Stomach smooth muscle (tissue), 2 donors: Measurements from ENCODE around the gene PBX2.
A peak's percentile ranks its signal among the peaks of the same experiment; 100 is the strongest.

ENCODE experiments used
- H3K27ac ChIP-seq: one replicate; pipeline ENCODE4 v1.7.0; 2013; ENCODE audit warnings: mild to moderate bottlenecking, low read length, inconsistent platforms
- H3K27me3 ChIP-seq, 2 donors: one replicate each; pipeline ENCODE4 v1.7.0; 2013; ENCODE audit warnings: low read length in 2 of 2; ENCODE audit not compliant: insufficient read depth in 2 of 2, control insufficient read depth in 1 of 2
- H3K36me3 ChIP-seq, 2 donors: one replicate each; pipeline ENCODE4 v1.7.0; 2013; ENCODE audit warnings: low read length in 2 of 2; ENCODE audit not compliant: control insufficient read depth in 2 of 2, insufficient read depth in 2 of 2
- H3K4me1 ChIP-seq: one replicate; pipeline ENCODE4 v1.7.0; 2013; ENCODE audit warnings: low read length; ENCODE audit not compliant: control insufficient read depth, insufficient read depth
- H3K4me3 ChIP-seq, 2 donors: one replicate each; pipeline ENCODE4 v1.7.0; 2013; ENCODE audit warnings: low read length in 2 of 2
- H3K9ac ChIP-seq, 2 donors: one replicate each; pipeline ENCODE4 v1.7.0; 2013; ENCODE audit warnings: low read length in 2 of 2, mild to moderate bottlenecking in 1 of 2
- H3K9me3 ChIP-seq, 2 donors: one replicate each; pipeline ENCODE4 v1.7.0; 2013; ENCODE audit warnings: low read length in 2 of 2; ENCODE audit not compliant: control insufficient read depth in 2 of 2
- donor health status: healthy.
- donor health status: Pancreatic carcinoma.

Gene PBX2

DNA sequence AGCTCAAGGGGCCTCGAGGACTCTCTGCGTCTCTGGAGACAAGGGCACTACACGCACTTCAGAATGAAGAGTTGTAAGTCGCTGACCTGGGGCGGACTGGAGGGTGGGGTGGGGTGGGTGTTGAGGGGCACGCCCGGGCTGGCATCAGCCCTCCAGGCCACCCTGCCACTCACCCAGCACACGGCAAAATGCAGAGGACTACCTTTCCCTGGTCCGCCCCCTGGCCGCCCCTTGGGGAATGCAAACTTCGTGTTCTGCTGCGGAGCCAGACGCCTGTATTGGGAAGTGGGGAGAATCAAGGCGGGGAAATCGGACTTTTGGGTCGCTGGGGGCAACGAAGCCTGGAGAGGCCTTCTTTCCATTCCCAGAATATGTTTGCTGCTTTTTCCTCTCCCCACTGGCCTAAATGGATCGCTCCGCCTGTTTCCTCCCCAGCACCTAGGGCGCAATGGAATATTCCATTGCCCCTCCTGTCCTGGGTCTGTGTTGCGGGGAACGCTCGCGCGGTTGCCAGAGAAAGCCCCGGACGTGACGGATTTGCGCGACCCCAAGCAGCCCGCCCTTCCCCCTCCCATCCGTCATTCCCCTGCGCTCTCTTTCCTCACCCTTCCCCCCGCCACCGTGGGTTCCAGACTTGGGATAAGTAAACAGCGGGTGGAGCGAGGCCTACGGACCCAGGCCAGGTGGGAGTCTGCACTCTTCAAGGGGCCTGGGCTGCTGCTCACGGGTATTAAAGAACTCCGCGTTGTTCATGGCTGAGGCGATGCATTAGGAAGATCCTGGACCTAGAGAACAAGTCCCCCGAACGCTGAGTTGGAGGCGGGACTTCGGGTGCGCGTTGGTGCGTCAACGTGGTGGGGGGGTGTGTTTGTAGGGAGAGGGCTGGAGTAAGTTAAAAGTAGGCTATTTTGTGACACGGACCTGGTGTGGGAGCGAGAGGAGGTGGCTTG, 36.2 kb downstream of the PBX2 start, which contains the start of gene PPT2:
Gene PPT2, plus strand, starts transcription at position 578 of the 950 bp plus-strand sequence. CDS start 454 bp downstream, outside the sequence.
- peaks cover 53% of the 10 kb centered on the region for H3K4me1 ChIP-seq
- peak within 1 kb of the TSS; percentile 92 for H3K27ac ChIP-seq
- H3K27me3 ChIP-seq, result no peaks in the 10 kb centered on the region
- peak within 1 kb of the TSS; percentile 69 to 89 for H3K9ac ChIP-seq
- H3K4me3 ChIP-seq, result peak within 1 kb of the TSS; percentile 74 to 96
- H3K9me3 ChIP-seq, result no peaks in the 10 kb centered on the region
- H3K36me3 ChIP-seq, result peaks cover 20 to 30% of the 10 kb centered on the region in 2 donors

- H3K4me1 ChIP-seq, result peaks cover 53% of the 10 kb centered on the region
- peak overlapping the region; percentile 92 for H3K27ac ChIP-seq
- no peaks in the 10 kb centered on the region for H3K9me3 ChIP-seq
- H3K4me3 ChIP-seq, result peak overlapping the region; percentile 74 to 96
- peaks cover 12 to 22% of the 10 kb centered on the region in 2 donors for H3K36me3 ChIP-seq
- H3K9ac ChIP-seq, result peak overlapping the region; percentile 69 to 89
- no peaks in the 10 kb centered on the region for H3K27me3 ChIP-seq
Measured at GRCh38 chr6:32152769-32153563, 37.0 kb downstream of the PBX2 start.

DNA sequence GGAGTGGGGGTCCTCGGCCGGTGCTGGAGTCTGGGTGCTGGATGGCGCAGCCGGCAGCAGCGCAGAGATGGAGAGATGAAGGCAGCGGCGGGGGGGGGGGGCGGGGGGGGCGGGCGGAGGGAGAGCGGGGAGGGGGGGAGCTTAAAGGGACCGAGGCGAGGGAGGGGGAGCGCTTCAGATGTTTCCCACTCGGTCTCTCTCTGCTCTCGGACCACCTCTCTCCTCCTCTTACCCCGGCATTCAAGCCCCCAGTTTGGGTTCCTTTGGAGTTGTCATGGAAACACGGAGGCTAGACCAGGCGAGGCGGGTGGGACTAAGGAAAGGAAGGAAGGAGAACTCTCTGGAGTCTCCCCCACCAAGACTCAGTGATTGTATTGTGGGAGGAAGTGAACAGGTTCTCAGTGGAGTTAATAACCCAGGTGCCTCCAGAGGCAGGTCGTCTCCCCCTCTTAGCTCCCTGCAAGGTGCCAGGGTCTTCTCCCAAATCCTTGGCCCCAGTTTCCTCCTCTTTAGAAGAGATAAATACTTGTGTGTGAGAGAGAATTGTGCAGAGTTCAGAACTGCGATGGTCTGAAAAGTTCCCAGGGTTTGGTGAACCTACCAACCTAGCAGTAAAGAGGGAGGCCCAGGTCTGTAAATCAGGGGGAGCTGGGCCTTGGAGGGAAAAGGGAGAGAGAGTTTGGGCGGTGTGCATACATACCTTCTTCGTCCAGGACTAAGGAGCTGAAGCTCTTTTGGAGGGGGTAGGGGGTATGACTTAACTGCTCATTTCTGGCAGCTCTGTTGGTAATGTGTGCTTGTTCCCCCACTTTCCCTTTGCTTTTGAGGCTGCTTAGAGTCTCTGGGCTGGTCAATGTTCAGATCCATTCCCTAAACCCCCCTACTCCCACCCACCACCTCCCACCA, 37.9 kb downstream of the PBX2 start, which contains the start of gene PRRT1:
Gene PRRT1, minus strand, starts transcription at position 77 of the 906 bp plus-strand sequence. CDS start 112 bp downstream, outside the sequence.
- Histone ChIP-seq H3K4me3 (peak within 1 kb of the TSS; percentile 90 to 96), H3K36me3 (peaks cover 6 to 16% of the 10 kb centered on the region in 2 donors), H3K4me1 (peaks cover 53% of the 10 kb centered on the region), H3K9me3 (no peaks in the 10 kb centered on the region), H3K9ac (peak within 1 kb of the TSS; percentile 78 to 89), H3K27me3 (no peaks in the 10 kb centered on the region), H3K27ac (peak within 1 kb of the TSS; percentile 92)

DNA sequence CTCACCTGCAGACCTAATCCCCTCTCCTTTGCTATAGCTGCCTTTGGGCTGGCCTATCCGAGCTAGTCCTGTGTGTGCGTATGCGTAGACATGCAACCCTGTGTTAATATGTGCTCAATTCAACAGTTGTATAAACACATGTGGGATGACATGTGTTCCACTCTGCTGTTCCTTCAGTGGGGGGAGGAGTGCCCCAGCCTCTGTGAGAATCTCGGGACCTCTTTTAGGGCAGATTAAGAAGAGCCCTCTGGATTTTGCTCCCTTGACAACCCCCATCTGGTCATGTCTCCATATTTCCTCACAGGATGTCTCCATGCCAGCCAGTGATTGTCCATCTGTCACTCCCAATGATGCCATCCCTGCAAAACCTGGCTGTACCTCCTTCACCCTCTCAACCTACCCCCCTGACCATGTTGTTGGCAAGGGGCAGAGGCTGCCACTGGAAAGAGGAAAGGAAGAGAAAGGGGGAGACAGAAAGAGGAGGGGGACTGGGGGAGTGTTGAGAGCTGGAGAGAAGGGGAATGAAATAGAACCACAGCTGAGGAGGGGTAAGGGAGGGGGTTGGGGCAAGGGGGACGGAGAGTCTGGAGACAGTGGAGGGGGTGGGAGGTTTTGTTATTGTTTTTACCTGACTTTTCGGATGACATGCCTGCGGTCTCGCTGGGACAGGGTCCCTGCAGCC, 38.7 kb downstream of the PBX2 start:
- Histone ChIP-seq H3K27me3 (no peaks in the 10 kb centered on the region), H3K9ac (peak overlapping the region; percentile 51 to 78), H3K4me3 (peak overlapping the region; percentile 90 to 96), H3K36me3 (peaks cover 3 to 10% of the 10 kb centered on the region in 2 donors), H3K9me3 (no peaks in the 10 kb centered on the region), H3K4me1 (peaks cover 53% of the 10 kb centered on the region), H3K27ac (peak overlapping the region; percentile 24)

DNA sequence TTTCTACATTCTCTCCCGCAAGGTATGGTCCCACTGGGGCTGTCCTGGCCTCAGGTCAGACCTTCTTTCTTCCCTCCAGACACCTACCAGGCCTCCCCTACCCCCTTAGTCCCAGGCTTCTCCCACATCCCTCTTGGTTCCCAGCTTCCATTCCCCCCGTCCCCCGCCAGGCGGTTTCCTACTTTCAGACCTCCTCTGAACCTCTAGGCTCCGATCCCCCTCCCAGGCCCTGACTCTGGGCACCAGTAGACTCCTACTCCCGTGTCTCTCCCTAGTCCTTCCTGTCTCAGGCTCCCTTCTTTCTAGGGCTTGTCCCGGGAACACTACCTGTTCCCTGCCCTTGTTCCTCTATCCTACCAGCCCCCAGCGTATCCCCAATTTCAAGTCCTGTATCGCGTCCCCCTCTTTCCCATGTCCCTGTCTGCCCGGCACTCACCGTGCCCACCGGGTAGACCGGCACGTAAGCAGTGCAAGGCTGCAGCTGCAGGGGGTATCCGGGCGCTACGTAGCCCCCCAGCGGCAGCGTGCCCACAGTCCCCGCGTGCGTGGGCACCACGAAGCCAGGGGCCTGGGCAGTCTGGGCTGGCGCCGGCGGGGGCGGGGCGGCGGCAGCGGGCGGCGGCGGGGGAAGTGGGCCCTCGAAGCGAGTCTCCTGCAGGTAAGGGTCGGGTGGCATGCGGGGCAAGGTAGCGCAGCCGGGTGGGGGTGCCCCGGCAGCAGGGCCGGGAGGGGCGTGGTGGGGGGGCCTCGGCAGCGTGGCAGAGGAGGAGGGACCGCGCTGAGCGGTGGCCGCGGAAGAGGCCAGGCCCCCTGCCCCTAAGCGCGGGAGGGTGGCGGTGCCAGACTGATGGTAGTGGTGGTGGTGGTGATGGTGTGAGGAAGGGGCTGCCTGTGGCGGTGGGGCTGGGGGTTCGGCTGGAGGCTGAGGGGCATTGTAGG, 39.8 kb downstream of the PBX2 start:
- Histone ChIP-seq H3K36me3 (peaks cover 3 to 5% of the 10 kb centered on the region in 2 donors), H3K9ac (peak overlapping the region in 1 of 2 donors; percentile 22), H3K4me1 (peaks cover 47% of the 10 kb centered on the region), H3K4me3 (peak overlapping the region; percentile 90 to 96), H3K27ac (no peak overlapping the region), H3K9me3 (no peaks in the 10 kb centered on the region), H3K27me3 (no peaks in the 10 kb centered on the region)

DNA sequence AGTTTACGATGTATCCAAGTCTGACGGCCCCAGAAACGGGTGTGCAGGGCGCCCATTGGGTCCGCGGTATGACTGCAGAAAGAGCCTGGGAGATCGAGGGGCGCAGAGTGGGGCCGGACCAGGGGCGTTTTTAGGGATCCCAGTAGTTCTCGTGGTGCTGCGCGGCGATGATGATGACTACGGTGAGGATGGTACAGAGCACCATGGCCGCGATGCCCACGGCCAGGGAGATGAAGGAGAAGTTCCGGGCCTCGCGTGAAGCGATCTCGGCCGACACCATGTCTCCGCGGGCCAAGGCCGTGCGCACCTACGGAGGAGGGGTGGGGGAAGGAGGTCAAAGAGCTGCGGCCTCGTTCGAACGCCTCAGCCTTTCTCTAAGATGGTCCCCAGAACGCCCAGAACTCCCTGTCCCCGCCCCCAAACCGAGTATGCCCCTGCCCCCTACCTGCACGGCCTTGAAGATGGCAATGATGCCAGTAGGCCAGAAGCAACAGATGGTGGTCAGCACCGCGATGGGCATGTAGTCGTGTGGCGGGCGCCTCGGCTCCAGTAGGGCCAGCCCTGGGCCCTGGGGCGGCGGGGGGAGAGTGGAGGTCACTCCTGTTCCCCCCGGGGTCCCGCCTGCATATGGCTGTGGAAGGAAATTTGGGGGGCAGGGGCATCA, 40.8 kb downstream of the PBX2 start:
- Histone ChIP-seq H3K36me3 (peaks cover 3 to 5% of the 10 kb centered on the region in 2 donors), H3K9ac (no peak overlapping the region), H3K4me3 (no peak overlapping the region), H3K4me1 (peaks cover 38% of the 10 kb centered on the region), H3K27me3 (no peaks in the 10 kb centered on the region), H3K27ac (no peak overlapping the region), H3K9me3 (no peaks in the 10 kb centered on the region)

- H3K36me3 ChIP-seq, result peaks cover 3 to 5% of the 10 kb centered on the region in 2 donors
- H3K27me3 ChIP-seq, result no peaks in the 10 kb centered on the region
- no peaks in the 10 kb centered on the region for H3K9me3 ChIP-seq
- no peak overlapping the region for H3K4me3 ChIP-seq
- no peak overlapping the region for H3K27ac ChIP-seq
- H3K4me1 ChIP-seq, result peaks cover 36% of the 10 kb centered on the region
- no peak overlapping the region for H3K9ac ChIP-seq
Measured at GRCh38 chr6:32148289-32149091, 41.5 kb downstream of the PBX2 start.

DNA sequence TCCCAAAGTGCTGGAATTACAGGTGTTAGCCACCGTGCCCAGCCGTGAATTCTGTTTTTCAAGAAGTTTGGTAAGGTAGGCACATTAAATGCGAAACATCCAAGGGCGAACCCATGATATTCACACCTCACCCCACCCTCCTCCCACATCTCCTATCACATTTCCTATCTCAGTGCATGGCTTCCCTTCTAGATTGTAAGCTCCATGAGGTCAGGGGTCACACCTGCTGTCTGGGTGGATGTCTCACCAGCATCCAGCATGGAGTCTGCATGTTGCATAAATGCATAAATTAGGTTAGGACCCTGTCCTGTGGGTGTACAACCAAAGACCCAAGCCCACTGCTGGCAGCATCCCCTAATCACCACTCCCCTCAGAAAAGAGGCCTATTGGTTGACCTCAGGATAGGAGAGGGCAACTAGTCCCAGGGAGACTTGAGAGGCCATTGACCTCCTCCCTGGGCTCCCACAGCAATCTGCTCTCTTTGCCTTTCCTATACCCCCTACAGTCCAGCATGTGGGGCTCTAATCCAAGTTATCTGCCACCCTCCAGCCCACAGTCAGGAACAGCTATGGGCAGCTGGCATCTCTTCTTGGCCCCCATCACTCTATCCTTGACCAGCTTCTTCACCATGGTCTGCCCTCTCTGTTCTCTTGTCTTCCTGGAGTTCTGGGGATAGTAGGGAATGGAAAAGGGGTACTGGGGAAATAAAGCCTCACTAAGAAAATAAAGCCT, 42.4 kb downstream of the PBX2 start:
- peaks cover 27% of the 10 kb centered on the region for H3K4me1 ChIP-seq
- H3K27me3 ChIP-seq, result no peaks in the 10 kb centered on the region
- H3K36me3 ChIP-seq, result peaks cover 3 to 5% of the 10 kb centered on the region in 2 donors
- H3K27ac ChIP-seq, result no peak overlapping the region
- no peak overlapping the region for H3K9ac ChIP-seq
- H3K9me3 ChIP-seq, result no peaks in the 10 kb centered on the region
- no peak overlapping the region for H3K4me3 ChIP-seq
